ENCODE measurements around the gene PPP1R2B. TPM values are rescaled to one million over a fixed set of nuclear protein-coding genes. Genes with fewer than 3 reads are reported as not detected.

PPP1R2B gene
- total RNA-seq: under 1 TPM; 0.33 to 0.39 TPM
- polyA plus RNA-seq: under 1 TPM; 0.09 to 0.17 (median 0.11) TPM
- total RNA-seq: 0 to 1.4 (median 0.39) reads per million in 6 experiments

DNA sequence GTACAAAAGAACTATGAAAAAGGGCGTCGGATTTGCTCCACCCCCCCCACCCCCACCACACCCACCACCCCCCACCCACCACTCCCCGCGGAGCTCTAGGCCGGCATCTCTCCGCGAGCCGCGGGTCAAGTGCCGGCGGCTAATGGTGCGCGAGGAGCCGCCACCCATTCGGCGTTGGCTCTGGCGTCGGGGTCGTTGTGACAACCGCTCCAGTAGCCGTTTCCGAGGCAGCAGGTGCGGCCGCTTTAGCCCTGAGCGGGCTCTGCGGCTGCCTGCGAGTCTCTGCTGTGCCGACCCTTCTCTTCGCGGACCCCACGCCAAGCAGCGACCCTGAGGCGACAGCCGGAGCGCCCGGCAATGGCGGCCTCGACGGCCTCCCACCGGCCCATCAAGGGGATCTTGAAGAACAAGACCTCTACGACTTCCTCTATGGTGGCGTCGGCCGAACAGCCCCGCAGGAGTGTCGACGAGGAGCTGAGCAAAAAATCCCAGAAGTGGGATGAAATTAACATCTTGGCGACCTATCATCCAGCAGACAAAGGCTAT is at the start of gene PPP1R2B:
PPP1R2B (plus strand) TSS at position 90 of the 546 bp plus-strand sequence; CDS start at position 358, 268 bp downstream.
- Mint-ChIP-seq H3K27me3 (peaks cover 17 to 53% (median 36%) of the 10 kb centered on the region in 5 donors), H3K36me3 (peaks cover 9 to 43% (median 40%) of the 10 kb centered on the region in 3 donors), H3K9me3 (peaks cover 18 to 59% (median 38%) of the 10 kb centered on the region in 9 donors), H3K27ac (peak within 1 kb of the TSS in 1 of 10 donors; percentile 60), H3K4me3 (no peak within 1 kb of the TSS), H3K4me1 (no peaks in the 10 kb centered on the region)
- DNase-seq (no peak), ATAC-seq (no peak)
- POLR2A ChIA-PET: no interaction called here

GRCh38 chr5:156800929-156801328 is 49.2 kb upstream of the PPP1R2B start:
- Mint-ChIP-seq H3K27ac (no peak overlapping the region), H3K4me3 (no peak overlapping the region), H3K27me3 (peaks cover 0 to 6% (median 5%) of the 10 kb centered on the region in 5 donors), H3K36me3 (peaks cover 0 to 5% (median 0%) of the 10 kb centered on the region in 3 donors), H3K4me1 (peaks cover 0 to 4% (median 1%) of the 10 kb centered on the region in 4 donors), H3K9me3 (peaks cover 0 to 7% (median 0%) of the 10 kb centered on the region in 9 donors)
- DNase-seq: no peak
- no peak for ATAC-seq
- POLR2A ChIA-PET: no interaction called here

GRCh38 chr5:156802501-156802900 is 47.6 kb upstream of the PPP1R2B start:
- H3K4me1 Mint-ChIP-seq: peaks cover 0 to 4% (median 1%) of the 10 kb centered on the region in 4 donors
- no peak overlapping the region for H3K27ac Mint-ChIP-seq
- peaks cover 0 to 7% (median 7%) of the 10 kb centered on the region in 3 donors for H3K36me3 Mint-ChIP-seq
- peaks cover 0 to 9% (median 4%) of the 10 kb centered on the region in 5 donors for H3K27me3 Mint-ChIP-seq
- H3K9me3 Mint-ChIP-seq: peaks cover 0 to 11% (median 7%) of the 10 kb centered on the region in 9 donors
- no peak overlapping the region for H3K4me3 Mint-ChIP-seq
- ATAC-seq: no peak
- no peak for DNase-seq
- POLR2A ChIA-PET: no interaction called here

- Mint-ChIP-seq H3K27ac (no peak overlapping the region), H3K4me1 (peaks cover 0 to 4% (median 1%) of the 10 kb centered on the region in 4 donors), H3K36me3 (peaks cover 0 to 8% (median 7%) of the 10 kb centered on the region in 3 donors), H3K4me3 (no peak overlapping the region), H3K9me3 (peaks cover 0 to 15% (median 7%) of the 10 kb centered on the region in 9 donors), H3K27me3 (peaks cover 0 to 11% (median 4%) of the 10 kb centered on the region in 5 donors)
- POLR2A ChIA-PET: no interaction called here
- DNase-seq (no peak), ATAC-seq (no peak)
Observed at GRCh38 chr5:156803404-156803803, 46.7 kb upstream of the PPP1R2B start.

DNA sequence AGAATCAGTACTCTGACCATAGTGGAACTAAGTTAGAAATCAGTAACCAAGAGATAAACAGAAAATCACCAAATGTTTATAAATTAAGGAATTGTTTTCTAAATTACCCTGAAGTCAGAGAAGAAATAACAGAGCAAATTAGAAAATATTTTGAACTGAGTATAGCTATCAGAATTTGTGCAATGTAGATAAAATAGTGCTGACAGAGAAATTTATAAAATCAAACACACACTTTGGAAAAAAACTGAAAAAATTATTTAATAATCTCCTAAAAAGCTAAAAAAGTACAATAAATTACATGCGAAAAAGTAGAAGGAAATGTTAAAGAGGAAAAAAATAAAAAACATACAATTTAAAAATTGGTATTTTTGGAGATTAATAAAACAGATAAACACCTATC is 37.1 kb upstream of the PPP1R2B start:
- ATAC-seq (no peak), DNase-seq (no peak)
- H3K27ac Mint-ChIP-seq: no peak overlapping the region
- peaks cover 0 to 4% (median 0%) of the 10 kb centered on the region in 5 donors for H3K27me3 Mint-ChIP-seq
- no peaks in the 10 kb centered on the region for H3K36me3 Mint-ChIP-seq
- peaks cover 0 to under 1% (median 0%) of the 10 kb centered on the region in 4 donors for H3K4me1 Mint-ChIP-seq
- POLR2A ChIA-PET: no interaction called here
- H3K9me3 Mint-ChIP-seq: peaks cover 0 to 10% (median 0%) of the 10 kb centered on the region in 9 donors
- H3K4me3 Mint-ChIP-seq: no peak overlapping the region

DNA sequence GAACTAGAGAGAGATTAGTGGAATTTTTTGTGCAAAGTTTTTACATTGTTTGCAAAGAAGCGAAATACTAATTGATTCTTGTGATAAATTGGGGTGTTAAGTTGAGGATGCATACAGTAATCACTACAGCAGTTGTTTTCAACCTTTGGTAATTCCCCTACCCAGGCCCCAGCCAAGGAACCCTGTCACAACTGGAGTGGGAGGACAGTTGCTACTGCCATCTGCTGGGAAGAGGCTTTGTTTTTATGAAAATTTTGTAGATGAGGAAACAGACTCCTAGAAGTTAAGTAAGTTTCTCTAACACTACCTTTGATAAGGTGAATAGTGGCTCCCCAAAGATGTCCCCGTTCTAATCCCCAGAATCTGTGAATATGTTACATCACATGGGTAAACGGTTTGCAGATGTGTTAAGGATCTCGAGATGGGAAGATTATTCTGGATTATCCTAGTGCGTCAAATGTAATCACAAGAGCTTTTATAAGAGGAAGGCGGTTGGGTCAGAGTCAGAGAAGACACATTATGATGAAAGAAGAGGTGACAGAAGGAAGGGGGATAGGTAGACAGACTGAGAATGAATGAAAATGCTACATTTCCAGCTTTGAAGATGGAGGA is 34.0 kb upstream of the PPP1R2B start:
- Mint-ChIP-seq H3K4me1 (peaks cover 0 to 1% (median 0%) of the 10 kb centered on the region in 4 donors), H3K9me3 (peaks cover 0 to 3% (median 0%) of the 10 kb centered on the region in 9 donors), H3K27ac (peak overlapping the region in 1 of 10 donors; percentile 11), H3K36me3 (no peaks in the 10 kb centered on the region), H3K4me3 (no peak overlapping the region), H3K27me3 (peaks cover 0 to 4% (median 3%) of the 10 kb centered on the region in 5 donors)
- DNase-seq (peak in 2 of 10 donors; percentile 4 to 17), ATAC-seq (peak in 1 of 2 donors; percentile 35)
- POLR2A ChIA-PET: no interaction called here

- no peak for DNase-seq
- H3K27me3 Mint-ChIP-seq: peaks cover 0 to 6% (median 3%) of the 10 kb centered on the region in 5 donors
- H3K9me3 Mint-ChIP-seq: no peaks in the 10 kb centered on the region
- H3K4me1 Mint-ChIP-seq: peaks cover 0 to 1% (median 0%) of the 10 kb centered on the region in 4 donors
- no peaks in the 10 kb centered on the region for H3K36me3 Mint-ChIP-seq
- POLR2A ChIA-PET: no interaction called here
- no peak for ATAC-seq
- no peak overlapping the region for H3K4me3 Mint-ChIP-seq
- H3K27ac Mint-ChIP-seq: no peak overlapping the region
Observed at GRCh38 chr5:156819537-156819936, 30.6 kb upstream of the PPP1R2B start.

DNA sequence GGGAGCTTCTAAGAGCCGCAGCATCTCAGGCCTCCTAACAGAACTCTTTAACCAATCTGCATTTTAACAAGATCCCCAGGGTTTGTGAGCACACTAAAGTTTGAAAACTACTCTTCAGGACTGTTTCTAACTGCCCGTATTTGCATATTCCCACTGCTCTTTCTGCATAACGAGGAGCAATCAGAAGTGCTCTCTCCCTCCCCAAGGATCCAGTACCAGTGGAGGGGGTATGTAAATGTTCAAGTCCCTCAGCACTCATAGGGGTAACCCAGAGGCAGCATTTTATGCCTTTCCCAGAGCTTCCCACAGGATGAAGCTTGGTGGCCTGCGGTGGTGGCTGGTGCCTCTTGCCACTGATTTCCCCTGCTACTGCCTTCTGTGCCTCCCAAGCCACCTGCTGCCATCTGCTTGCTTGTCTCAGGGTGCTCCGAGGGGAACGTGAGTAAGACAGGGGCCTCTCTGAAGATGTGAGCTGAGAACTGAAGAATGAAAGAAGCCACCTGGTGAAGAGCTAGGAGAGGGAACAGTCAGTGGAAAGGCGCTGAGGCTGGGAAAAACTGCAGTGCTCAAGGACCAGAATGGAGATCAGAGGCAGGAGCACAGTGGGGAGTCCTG is 30.0 kb upstream of the PPP1R2B start:
- peaks cover 0 to 6% (median 3%) of the 10 kb centered on the region in 5 donors for H3K27me3 Mint-ChIP-seq

DNA sequence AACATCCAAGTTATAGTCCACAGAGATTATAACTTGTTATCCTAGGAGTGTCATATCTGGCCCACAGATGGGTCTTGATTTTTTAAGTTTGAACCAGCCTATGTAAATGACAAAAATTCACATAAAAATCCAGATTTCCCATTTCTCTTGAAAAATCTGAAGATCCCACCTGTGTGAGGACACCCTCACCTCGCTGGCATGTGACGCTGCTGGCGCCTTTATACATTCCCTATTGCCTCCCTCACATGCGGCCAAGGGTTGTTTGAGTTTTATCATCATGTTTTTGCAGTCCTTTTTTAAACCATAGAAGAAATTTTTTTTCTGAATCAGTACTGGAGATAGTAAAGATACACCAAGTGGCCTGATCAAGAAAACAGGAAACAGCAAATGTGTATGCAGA is 25.9 kb upstream of the PPP1R2B start:
- POLR2A ChIA-PET: no interaction called here
- peaks cover 0 to 8% (median 3%) of the 10 kb centered on the region in 3 donors for H3K36me3 Mint-ChIP-seq
- peaks cover 0 to 2% (median under 1%) of the 10 kb centered on the region in 4 donors for H3K4me1 Mint-ChIP-seq
- peaks cover 0 to 4% (median 3%) of the 10 kb centered on the region in 5 donors for H3K27me3 Mint-ChIP-seq
- ATAC-seq: no peak
- peak overlapping the region in 1 of 10 donors; percentile 27 for H3K27ac Mint-ChIP-seq
- H3K4me3 Mint-ChIP-seq: no peak overlapping the region
- H3K9me3 Mint-ChIP-seq: peaks cover 0 to 8% (median 0%) of the 10 kb centered on the region in 9 donors
- no peak for DNase-seq

More for the DNA sequence above, 30.0 kb upstream of the PPP1R2B start:
- no peak overlapping the region for H3K4me3 Mint-ChIP-seq
- peaks cover 0 to 1% (median 0%) of the 10 kb centered on the region in 4 donors for H3K4me1 Mint-ChIP-seq
- H3K36me3 Mint-ChIP-seq: no peaks in the 10 kb centered on the region
- H3K27ac Mint-ChIP-seq: peak overlapping the region in 1 of 10 donors; percentile 27
- DNase-seq (no peak), ATAC-seq (no peak)
- H3K9me3 Mint-ChIP-seq: no peaks in the 10 kb centered on the region
- POLR2A ChIA-PET: no interaction called here

- no peak for DNase-seq
- peaks cover 0 to 4% (median 3%) of the 10 kb centered on the region in 5 donors for H3K27me3 Mint-ChIP-seq
- H3K4me3 Mint-ChIP-seq: no peak overlapping the region
- POLR2A ChIA-PET: no interaction called here
- H3K4me1 Mint-ChIP-seq: peaks cover 0 to 2% (median under 1%) of the 10 kb centered on the region in 4 donors
- peaks cover 0 to 8% (median 0%) of the 10 kb centered on the region in 9 donors for H3K9me3 Mint-ChIP-seq
- no peak overlapping the region for H3K27ac Mint-ChIP-seq
- H3K36me3 Mint-ChIP-seq: peaks cover 0 to 8% (median 3%) of the 10 kb centered on the region in 3 donors
- no peak for ATAC-seq
Observed at GRCh38 chr5:156824800-156825199, 25.3 kb upstream of the PPP1R2B start.

GRCh38 chr5:156825688-156826087 is 24.4 kb upstream of the PPP1R2B start:
- DNase-seq: no peak
- ATAC-seq: no peak
- Mint-ChIP-seq H3K36me3 (peaks cover 0 to 8% (median 3%) of the 10 kb centered on the region in 3 donors), H3K27me3 (peaks cover 0 to 3% (median 0%) of the 10 kb centered on the region in 5 donors), H3K4me1 (peaks cover 0 to 2% (median under 1%) of the 10 kb centered on the region in 4 donors), H3K4me3 (no peak overlapping the region), H3K27ac (no peak overlapping the region), H3K9me3 (peaks cover 0 to 8% (median 0%) of the 10 kb centered on the region in 9 donors)
- POLR2A ChIA-PET: no interaction called here

DNA sequence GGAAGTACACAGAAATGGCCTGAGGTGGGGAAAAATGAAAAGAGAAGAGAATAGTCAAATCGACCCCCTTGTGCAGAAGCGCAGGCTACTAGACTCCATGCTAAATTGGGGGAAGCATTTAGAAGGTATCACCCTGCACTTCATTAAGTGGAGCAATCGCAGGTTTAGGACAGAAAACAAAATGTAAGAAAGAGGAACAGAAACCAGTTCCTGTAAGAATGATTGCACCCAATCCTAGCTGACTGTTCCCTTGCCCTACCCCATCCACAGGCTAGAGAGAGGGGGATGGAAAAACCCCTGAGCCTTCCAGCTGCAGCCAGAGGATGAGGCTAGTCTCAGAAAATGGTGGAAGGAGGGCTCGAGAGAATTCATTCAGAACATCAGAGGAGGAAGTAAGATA is 23.9 kb upstream of the PPP1R2B start:
- Mint-ChIP-seq H3K27me3 (peaks cover 0 to 3% (median 0%) of the 10 kb centered on the region in 5 donors), H3K9me3 (peaks cover 0 to 8% (median 0%) of the 10 kb centered on the region in 9 donors), H3K27ac (no peak overlapping the region), H3K4me3 (no peak overlapping the region), H3K36me3 (peaks cover 0 to 8% (median 3%) of the 10 kb centered on the region in 3 donors), H3K4me1 (peaks cover 0 to 2% (median under 1%) of the 10 kb centered on the region in 4 donors)
- POLR2A ChIA-PET: no interaction called here
- ATAC-seq (no peak), DNase-seq (no peak)

GRCh38 chr5:156834916-156835315 is 15.2 kb upstream of the PPP1R2B start:
- no peak for ATAC-seq
- Mint-ChIP-seq H3K4me3 (no peak overlapping the region), H3K27ac (peak overlapping the region in 1 of 10 donors; percentile 2), H3K9me3 (no peaks in the 10 kb centered on the region), H3K27me3 (peaks cover 0 to 5% (median 0%) of the 10 kb centered on the region in 5 donors), H3K4me1 (peaks cover 0 to 4% (median 1%) of the 10 kb centered on the region in 4 donors), H3K36me3 (no peaks in the 10 kb centered on the region)
- POLR2A ChIA-PET: no interaction called here
- DNase-seq: no peak

Data from naive thymus-derived CD8-positive, alpha-beta T cell (primary cell).